AG04450 (cell line): ENCODE results near the gene AURKA. TPM values are rescaled to one million over a fixed set of nuclear protein-coding genes. Genes with fewer than 3 reads are reported as not detected.
"Not testable (repeated sequence)": the region's sequence is repeated elsewhere in the genome, so short reads cannot be mapped to it uniquely, and the experiment has no call there.

Experiments used
- CTCF ChIA-PET: fragments of 300-600, 350-600 bp; formaldehyde crosslinking; extraction: SDS; loops from one replicate; lab custom pipeline; 2022; ENCODE audit warnings: antibody characterized with exemption, inconsistent platforms; lab: Charles Lee
- POLR2A ChIA-PET: fragments of 350-600 bp; formaldehyde crosslinking; extraction: SDS; loops from one replicate; lab custom pipeline; 2021; ENCODE audit warnings: antibody characterized with exemption, inconsistent platforms; lab: Yijun Ruan, JAX
- DNase-seq: peaks from one replicate; pipeline ENCODE4 v3.0.0-alpha.2; 2011; ENCODE audit warnings: low read depth, low spot score
- H3K27ac ChIP-seq: one replicate; pipeline ENCODE4 v1.5.1; 2012; ENCODE audit warnings: low read depth, low read length, control low read depth
- H3K27me3 ChIP-seq: one replicate; pipeline ENCODE4 v1.6.0; 2012; ENCODE audit warnings: low read length; ENCODE audit not compliant: control insufficient read depth, insufficient read depth
- H3K4me3 ChIP-seq: 2 replicates; pipeline ENCODE4 v1.5.1; 2011; ENCODE audit warnings: mild to moderate bottlenecking, low read depth, low read length, control low read depth
- H3K9me3 ChIP-seq: 2 replicates; pipeline ENCODE4 v1.5.1; 2012; ENCODE audit warnings: low read length; ENCODE audit not compliant: control insufficient read depth, insufficient read depth
- CTCF ChIP-seq: IDR thresholded peaks from 2 replicates; pipeline ENCODE4 v1.5.1; 2011; ENCODE audit warnings: low read depth, low read length, control low read depth, inconsistent platforms
- polyA plus RNA-seq: library from polyadenylated mRNA; depleted of rRNA; stranded (reverse); fragments of >200 nt; gene quantifications from 2 replicates; pipeline ENCODE4 v1.2.3, GENCODE V29; 2011

AURKA gene
- polyA plus RNA-seq, 1 experiment, result 31.0 TPM

GRCh38 chr20:56342783-56343182, 49.2 kb downstream of the AURKA start:
- no peak for DNase-seq
- no peak overlapping the region for H3K4me3 ChIP-seq
- H3K27ac ChIP-seq, result no peak overlapping the region
- TF ChIP-seq CTCF, result no peak
- H3K27me3 ChIP-seq, result peaks cover 15% of the 10 kb centered on the region
- no peaks in the 10 kb centered on the region for H3K9me3 ChIP-seq
- CTCF ChIA-PET, result interaction anchor here (2.4 to 3.2 kb wide), 2 partner anchors 95 to 1662 kb away, joined by 8 to 44 read pairs; partner anchors contain the start of gene MC3R
- POLR2A ChIA-PET, result no interaction called here

GRCh38 chr20:56336709-56337108, 55.3 kb downstream of the AURKA start:
- DNase-seq, CTCF ChIA-PET, H3K4me3 ChIP-seq, H3K9me3 ChIP-seq, POLR2A ChIA-PET, H3K27ac ChIP-seq, H3K27me3 ChIP-seq: not testable (repeated sequence)

GRCh38 chr20:56328861-56329260, 63.2 kb downstream of the AURKA start:
- POLR2A ChIA-PET, result no interaction called here
- DNase-seq, result no peak

GRCh38 chr20:56324806-56325205, 67.2 kb downstream of the AURKA start:
- POLR2A ChIA-PET, result no interaction called here

More at GRCh38 chr20:56328861-56329260, 63.2 kb downstream of the AURKA start:
- no peak overlapping the region for H3K4me3 ChIP-seq
- H3K27me3 ChIP-seq, result no peaks in the 10 kb centered on the region
- no peak overlapping the region for H3K27ac ChIP-seq
- H3K9me3 ChIP-seq, result no peaks in the 10 kb centered on the region
- CTCF ChIA-PET, result no interaction called here
- no peak for TF ChIP-seq CTCF

GRCh38 chr20:56323656-56324055, 68.4 kb downstream of the AURKA start:
- ChIA-PET CTCF (no interaction called here), POLR2A (no interaction called here)
- H3K4me3 ChIP-seq, result no peak overlapping the region
- no peaks in the 10 kb centered on the region for H3K27me3 ChIP-seq
- DNase-seq, result no peak
- no peak overlapping the region for H3K27ac ChIP-seq
- no peaks in the 10 kb centered on the region for H3K9me3 ChIP-seq
- no peak for TF ChIP-seq CTCF

More at GRCh38 chr20:56324806-56325205, 67.2 kb downstream of the AURKA start:
- Histone ChIP-seq H3K9me3 (no peaks in the 10 kb centered on the region), H3K4me3 (no peak overlapping the region), H3K27ac (no peak overlapping the region), H3K27me3 (no peaks in the 10 kb centered on the region)
- CTCF ChIA-PET, result no interaction called here
- no peak for DNase-seq
- TF ChIP-seq CTCF, result no peak

- POLR2A ChIA-PET, result no interaction called here
These were observed 68.8 kb downstream of the AURKA start for GRCh38 chr20:56323206-56323605.

More at GRCh38 chr20:56323206-56323605, 68.8 kb downstream of the AURKA start:
- H3K9me3 ChIP-seq, result no peaks in the 10 kb centered on the region
- no peak for TF ChIP-seq CTCF
- H3K27ac ChIP-seq, result no peak overlapping the region
- H3K27me3 ChIP-seq, result no peaks in the 10 kb centered on the region
- no peak for DNase-seq
- CTCF ChIA-PET, result no interaction called here
- no peak overlapping the region for H3K4me3 ChIP-seq
